Karpas-422 (cell line): Measurements from ENCODE around the gene SLC25A20. TPM values are rescaled to one million over a fixed set of nuclear protein-coding genes. Genes with fewer than 3 reads are reported as not detected.
"Not testable (repeated sequence)": the region's sequence is repeated elsewhere in the genome, so short reads cannot be mapped to it uniquely, and the experiment has no call there.

ENCODE experiments used
- DNase-seq: peaks from one replicate; pipeline ENCODE4 v3.0.0-alpha.2; 2015
- H2AFZ ChIP-seq: fragments of 200-600 bp; sonication (generic); 2 replicates; pipeline ENCODE4 v1.6.1; 2014; ENCODE audit warnings: antibody characterized with exemption, low read length, mixed read lengths
- H3K27ac ChIP-seq: fragments of 200-600 bp; sonication (generic); 2 replicates; pipeline ENCODE4 v1.5.1; 2014; ENCODE audit warnings: mild to moderate bottlenecking, low read length, moderate library complexity
- H3K27me3 ChIP-seq: fragments of 200-600 bp; sonication (generic); 2 replicates; pipeline ENCODE4 v1.6.1; 2014; ENCODE audit warnings: low read length, mixed read lengths
- H3K36me3 ChIP-seq: fragments of 200-600 bp; sonication (generic); 2 replicates; pipeline ENCODE4 v1.6.1; 2014; ENCODE audit warnings: low read length, mixed read lengths; ENCODE audit not compliant: insufficient read depth
- H3K4me1 ChIP-seq: fragments of 200-600 bp; sonication (generic); 2 replicates; pipeline ENCODE4 v1.6.1; 2014; ENCODE audit warnings: mild to moderate bottlenecking, low read length, mixed read lengths
- H3K4me2 ChIP-seq: fragments of 200-600 bp; sonication (generic); 2 replicates; pipeline ENCODE4 v1.6.1; 2014; ENCODE audit warnings: low read length, low read depth, mild to moderate bottlenecking; ENCODE audit not compliant: poor library complexity, severe bottlenecking
- H3K4me3 ChIP-seq: fragments of 200-600 bp; sonication (generic); 2 replicates; pipeline ENCODE4 v1.5.1; 2014; ENCODE audit warnings: mild to moderate bottlenecking, antibody characterized with exemption, low read length, mixed read lengths
- H3K79me2 ChIP-seq: fragments of 200-600 bp; sonication (generic); 2 replicates; pipeline ENCODE4 v1.6.1; 2014; ENCODE audit warnings: mild to moderate bottlenecking, low read length, mixed read lengths
- H3K9ac ChIP-seq: fragments of 200-600 bp; sonication (generic); 2 replicates; pipeline ENCODE4 v1.6.0; 2014; ENCODE audit warnings: low read length
- H3K9me2 ChIP-seq: fragments of 200-600 bp; sonication (generic), shearing (Covaris generic); replicated peaks from 2 replicates; pipeline ENCODE4 v1.6.0; 2014; ENCODE audit warnings: mild to moderate bottlenecking, low read length, moderate library complexity; ENCODE audit not compliant: insufficient read depth
- H3K9me3 ChIP-seq: fragments of 300-700, 200-600 bp; sonication (generic); 2 replicates; pipeline ENCODE4 v1.6.1; 2014; ENCODE audit warnings: low read length, mixed read lengths
- H4K20me1 ChIP-seq: fragments of 200-600 bp; sonication (generic); 2 replicates; pipeline ENCODE4 v1.6.1; 2014; ENCODE audit warnings: mild to moderate bottlenecking, antibody characterized with exemption, low read length, low read depth; ENCODE audit not compliant: insufficient read depth
- total RNA-seq: library from RNA; depleted of rRNA; stranded (reverse); fragments of >200 nt; shearing (Covaris generic); gene quantifications from 2 replicates; pipeline ENCODE4 v1.2.3, GENCODE V29; 2014; ENCODE audit warnings: low replicate concordance

SLC25A20 gene
- total RNA-seq, 1 experiment from 2014 or later, result 33.8 TPM

GRCh38 chr3:48918388-48919214 lies 19.9 kb upstream of the SLC25A20 start, which contains the start of gene ARIH2:
TSS of gene ARIH2 (plus strand) at chr3:48918842. CDS start at chr3:48927559, 8,717 bp downstream.
- Histone ChIP-seq H3K79me2 (peaks cover 48% of the 10 kb centered on the region), H3K4me3 (peak within 1 kb of the TSS; percentile 94)

GRCh38 chr3:48915296-48915695 lies 16.6 kb upstream of the SLC25A20 start:
- peaks cover 4% of the 10 kb centered on the region; the same call in 1 of the 2 replicates for H4K20me1 ChIP-seq
- no peak overlapping the region for H3K27ac ChIP-seq
- H3K4me3 ChIP-seq, result no peak overlapping the region
- H3K4me2 ChIP-seq, result no peak overlapping the region
- no peaks in the 10 kb centered on the region for H3K9me3 ChIP-seq
- H3K9ac ChIP-seq, result no peak overlapping the region
- no peak overlapping the region for H2AFZ ChIP-seq
- H3K36me3 ChIP-seq, result no peaks in the 10 kb centered on the region
- H3K27me3 ChIP-seq, result no peaks in the 10 kb centered on the region
- no peak for DNase-seq
- no peaks in the 10 kb centered on the region for H3K9me2 ChIP-seq
- H3K4me1 ChIP-seq, result peaks cover 11% of the 10 kb centered on the region
- peaks cover 16% of the 10 kb centered on the region for H3K79me2 ChIP-seq

More at GRCh38 chr3:48918388-48919214, 19.9 kb upstream of the SLC25A20 start, which contains the start of gene ARIH2:
- Histone ChIP-seq H3K36me3 (peaks cover 14% of the 10 kb centered on the region), H3K4me2 (peak within 1 kb of the TSS; percentile 76), H2AFZ (peak within 1 kb of the TSS; percentile 70), H3K27ac (peak within 1 kb of the TSS; percentile 87), H3K27me3 (no peaks in the 10 kb centered on the region), H3K9me3 (no peaks in the 10 kb centered on the region), H4K20me1 (peaks cover 16% of the 10 kb centered on the region; the same call in 1 of the 2 replicates), H3K9ac (peak within 1 kb of the TSS; percentile 83), H3K9me2 (no peaks in the 10 kb centered on the region), H3K4me1 (peaks cover 17% of the 10 kb centered on the region)
- peak; percentile 98 for DNase-seq

GRCh38 chr3:48907026-48907425 lies 8.3 kb upstream of the SLC25A20 start:
- not testable (repeated sequence) for H3K27ac ChIP-seq, H3K9me3 ChIP-seq, H3K4me3 ChIP-seq, H3K79me2 ChIP-seq, H3K36me3 ChIP-seq, H3K4me1 ChIP-seq, H3K27me3 ChIP-seq, H2AFZ ChIP-seq, DNase-seq, H4K20me1 ChIP-seq, H3K9ac ChIP-seq, H3K4me2 ChIP-seq, H3K9me2 ChIP-seq

- Histone ChIP-seq H3K4me2 (peak overlapping the region; percentile 93), H3K9ac (peak overlapping the region; percentile 87), H2AFZ (peak overlapping the region; percentile 93), H3K4me1 (peaks cover 25% of the 10 kb centered on the region), H3K9me2 (no peaks in the 10 kb centered on the region), H3K9me3 (no peaks in the 10 kb centered on the region), H3K36me3 (no peaks in the 10 kb centered on the region), H3K27ac (no peak overlapping the region), H3K79me2 (peaks cover 16% of the 10 kb centered on the region), H4K20me1 (no peaks in the 10 kb centered on the region), H3K27me3 (no peaks in the 10 kb centered on the region), H3K4me3 (peak overlapping the region; percentile 91)
- no peak for DNase-seq
These were observed 591 bp upstream of the SLC25A20 start for GRCh38 chr3:48899273-48899672.

GRCh38 chr3:48897460-48898376 lies 964 bp downstream of the SLC25A20 start:
- Histone ChIP-seq H3K4me3 (peak overlapping the region; percentile 91), H3K4me1 (peaks cover 17% of the 10 kb centered on the region), H3K27ac (peak overlapping the region; percentile 62), H3K9me2 (no peaks in the 10 kb centered on the region), H3K79me2 (peaks cover 16% of the 10 kb centered on the region), H4K20me1 (no peaks in the 10 kb centered on the region), H3K27me3 (no peaks in the 10 kb centered on the region), H3K9me3 (no peaks in the 10 kb centered on the region), H2AFZ (peak overlapping the region; percentile 93), H3K9ac (peak overlapping the region; percentile 87), H3K36me3 (no peaks in the 10 kb centered on the region), H3K4me2 (peak overlapping the region; percentile 93)
- peak; percentile 56 for DNase-seq

GRCh38 chr3:48896936-48897335 lies 1.7 kb downstream of the SLC25A20 start:
- no peaks in the 10 kb centered on the region for H3K36me3 ChIP-seq
- no peak for DNase-seq
- peaks cover 17% of the 10 kb centered on the region for H3K4me1 ChIP-seq
- H3K9me2 ChIP-seq, result no peaks in the 10 kb centered on the region
- no peaks in the 10 kb centered on the region for H4K20me1 ChIP-seq
- H3K27ac ChIP-seq, result no peak overlapping the region
- H3K4me2 ChIP-seq, result peak overlapping the region; percentile 19
- H3K9ac ChIP-seq, result 0 out of 2 replicates have a peak overlapping the region, but pooled peaks have one; percentile 16
- no peak overlapping the region for H3K4me3 ChIP-seq
- H2AFZ ChIP-seq, result no peak overlapping the region
- no peaks in the 10 kb centered on the region for H3K27me3 ChIP-seq
- no peaks in the 10 kb centered on the region for H3K9me3 ChIP-seq
- H3K79me2 ChIP-seq, result peaks cover 16% of the 10 kb centered on the region

- no peak overlapping the region for H2AFZ ChIP-seq
- H4K20me1 ChIP-seq, result no peaks in the 10 kb centered on the region
- H3K27ac ChIP-seq, result no peak overlapping the region
- H3K4me2 ChIP-seq, result no peak overlapping the region
- H3K4me3 ChIP-seq, result no peak overlapping the region
- no peak for DNase-seq
- H3K4me1 ChIP-seq, result peaks cover 17% of the 10 kb centered on the region
- no peaks in the 10 kb centered on the region for H3K27me3 ChIP-seq
- no peak overlapping the region for H3K9ac ChIP-seq
- H3K9me2 ChIP-seq, result no peaks in the 10 kb centered on the region
- no peaks in the 10 kb centered on the region for H3K9me3 ChIP-seq
- H3K79me2 ChIP-seq, result peaks cover 16% of the 10 kb centered on the region
- H3K36me3 ChIP-seq, result no peaks in the 10 kb centered on the region
These were observed 4.2 kb downstream of the SLC25A20 start for GRCh38 chr3:48894516-48894915.

GRCh38 chr3:48891606-48892005 lies 7.1 kb downstream of the SLC25A20 start:
- DNase-seq, result no peak
- Histone ChIP-seq H4K20me1 (no peaks in the 10 kb centered on the region), H3K4me3 (no peak overlapping the region), H3K9ac (no peak overlapping the region), H3K4me1 (no peaks in the 10 kb centered on the region), H3K36me3 (no peaks in the 10 kb centered on the region), H3K27ac (no peak overlapping the region), H2AFZ (no peak overlapping the region), H3K9me2 (no peaks in the 10 kb centered on the region), H3K27me3 (no peaks in the 10 kb centered on the region), H3K9me3 (no peaks in the 10 kb centered on the region), H3K79me2 (peaks cover 2% of the 10 kb centered on the region; the same call in 1 of the 2 replicates), H3K4me2 (no peak overlapping the region)
